HG02610 (cell line): ENCODE results near the gene SBNO2.
"Not testable (repeated sequence)": the region's sequence is repeated elsewhere in the genome, so short reads cannot be mapped to it uniquely, and the experiment has no call there.

Experiments used
- ATAC-seq: cut with Tn5 transposase; IDR thresholded peaks from one replicate; pipeline ENCODE4 v1.9.1; 2021; ENCODE audit warnings: mild to moderate bottlenecking, moderate library complexity; ENCODE audit not compliant: unreplicated experiment

Gene SBNO2

GRCh38 chr19:1139126-1139525 lies 34.9 kb downstream of the SBNO2 start:
- ATAC-seq, result no peak

GRCh38 chr19:1138121-1138520 lies 35.9 kb downstream of the SBNO2 start:
- no peak for ATAC-seq

GRCh38 chr19:1136621-1137317 lies 37.3 kb downstream of the SBNO2 start:
- no peak for ATAC-seq

- ATAC-seq, result no peak
These were observed 37.9 kb downstream of the SBNO2 start for GRCh38 chr19:1136201-1136600.

GRCh38 chr19:1135454-1135853 lies 38.6 kb downstream of the SBNO2 start:
- ATAC-seq, result no peak

- ATAC-seq, result no peak
These were observed 39.6 kb downstream of the SBNO2 start for GRCh38 chr19:1134431-1134830.

- no peak for ATAC-seq
These were observed 40.6 kb downstream of the SBNO2 start for GRCh38 chr19:1133471-1133929.

- peak; percentile 6 for ATAC-seq
These were observed 41.3 kb downstream of the SBNO2 start for GRCh38 chr19:1132552-1133383.

- peak; percentile 59 for ATAC-seq
These were observed 42.1 kb downstream of the SBNO2 start for GRCh38 chr19:1131718-1132551.

- peak; percentile 1 for ATAC-seq
These were observed 43.0 kb downstream of the SBNO2 start for GRCh38 chr19:1130771-1131717.

GRCh38 chr19:1129535-1129934 lies 44.5 kb downstream of the SBNO2 start:
- ATAC-seq, result no peak

- not testable (repeated sequence) for ATAC-seq
These were observed 45.0 kb downstream of the SBNO2 start for GRCh38 chr19:1129084-1129483.

GRCh38 chr19:1128106-1128505 lies 46.0 kb downstream of the SBNO2 start:
- no peak for ATAC-seq

GRCh38 chr19:1126984-1127760 lies 46.9 kb downstream of the SBNO2 start:
- ATAC-seq, result no peak

GRCh38 chr19:1125601-1126467 lies 48.2 kb downstream of the SBNO2 start:
- ATAC-seq, result no peak

GRCh38 chr19:1123885-1124677 lies 50.0 kb downstream of the SBNO2 start:
- no peak for ATAC-seq

GRCh38 chr19:1123381-1123780 lies 50.7 kb downstream of the SBNO2 start:
- ATAC-seq, result no peak

- no peak for ATAC-seq
These were observed 51.1 kb downstream of the SBNO2 start for GRCh38 chr19:1122972-1123363.
